HFFc6 (cell line): ENCODE measurements around the gene NR1D1. TPM values are rescaled to one million over a fixed set of nuclear protein-coding genes. Genes with fewer than 3 reads are reported as not detected.

ENCODE experiments used
- DNase-seq: peaks from one replicate; pipeline ENCODE4 v3.0.0-alpha.2; 2018
- H3K27ac Mint-ChIP-seq: 2 replicates; pipeline ENCODE4 v1.8.0; 2020; ENCODE audit warnings: mild to moderate bottlenecking, mixed read lengths
- H3K27me3 Mint-ChIP-seq: 2 replicates; pipeline ENCODE4 v1.8.0; 2021; ENCODE audit warnings: mild to moderate bottlenecking, moderate library complexity, mixed read lengths; ENCODE audit not compliant: insufficient read depth
- H3K36me3 Mint-ChIP-seq: 2 replicates; pipeline ENCODE4 v1.8.0; 2021; ENCODE audit warnings: low read depth, mixed read lengths
- H3K4me1 Mint-ChIP-seq: 2 replicates; pipeline ENCODE4 v1.8.0; 2020; ENCODE audit warnings: low read depth, mixed read lengths
- H3K4me3 Mint-ChIP-seq: 2 replicates; pipeline ENCODE4 v1.8.0; 2020; ENCODE audit warnings: mild to moderate bottlenecking, moderate library complexity, mixed read lengths
- H3K9me3 Mint-ChIP-seq: 2 replicates; pipeline ENCODE4 v1.8.0; 2020; ENCODE audit warnings: mild to moderate bottlenecking, mixed read lengths
- CTCF ChIP-seq: fragments of 200-600 bp; sonication (generic); IDR thresholded peaks from 2 replicates; pipeline ENCODE4 v1.5.0; 2021; ENCODE audit warnings: antibody characterized with exemption, mild to moderate bottlenecking
- total RNA-seq, 6 experiments: library from RNA; stranded (reverse); fragmentation: NEBNext Ultra II Directional; extraction: Animal tissue kit (Norgen Biotek cat#: 25700); gene quantifications; 2 replicates in 1 of 6; 3 replicates in 5 of 6; pipeline ENCODE4 v1.2.3, GENCODE V29; 2021

Gene NR1D1
- total RNA-seq, 6 experiments from 2014 or later: 11.2 to 15.8 (median 15.1) TPM

- peaks cover 21% of the 10 kb centered on the region for H3K4me1 Mint-ChIP-seq
- H3K27ac Mint-ChIP-seq: 0 out of 2 replicates have a peak overlapping the region, but pooled peaks have one; percentile 4
- peaks cover 18% of the 10 kb centered on the region; the same call in 1 of the 2 replicates for H3K36me3 Mint-ChIP-seq
These were observed 11.1 kb downstream of the NR1D1 start for GRCh38 chr17:40089077-40089895.

GRCh38 chr17:40087903-40088718 lies 12.3 kb downstream of the NR1D1 start:
- TF ChIP-seq CTCF: no peak
- no peak overlapping the region for H3K27ac Mint-ChIP-seq
- 0 out of 2 replicates have a peak, but pooled peaks cover 9% of the 10 kb centered on the region for H3K4me1 Mint-ChIP-seq
- H3K27me3 Mint-ChIP-seq: peaks cover 3% of the 10 kb centered on the region
- no peaks in the 10 kb centered on the region for H3K9me3 Mint-ChIP-seq
- H3K4me3 Mint-ChIP-seq: no peak overlapping the region
- no peak for DNase-seq
- H3K36me3 Mint-ChIP-seq: peaks cover 16% of the 10 kb centered on the region; the same call in 1 of the 2 replicates

More at GRCh38 chr17:40089077-40089895, 11.1 kb downstream of the NR1D1 start:
- DNase-seq: no peak
- Mint-ChIP-seq H3K27me3 (peaks cover 1% of the 10 kb centered on the region; the same call in 1 of the 2 replicates), H3K4me3 (no peak overlapping the region), H3K9me3 (no peaks in the 10 kb centered on the region)
- no peak for TF ChIP-seq CTCF

- DNase-seq: no peak
- H3K27ac Mint-ChIP-seq: no peak overlapping the region
- peaks cover 3% of the 10 kb centered on the region for H3K27me3 Mint-ChIP-seq
- H3K4me1 Mint-ChIP-seq: no peaks in the 10 kb centered on the region
- H3K4me3 Mint-ChIP-seq: no peak overlapping the region
- no peaks in the 10 kb centered on the region for H3K9me3 Mint-ChIP-seq
- H3K36me3 Mint-ChIP-seq: peaks cover 16% of the 10 kb centered on the region; the same call in 1 of the 2 replicates
- TF ChIP-seq CTCF: no peak
These were observed 13.2 kb downstream of the NR1D1 start for GRCh38 chr17:40087049-40087794.

GRCh38 chr17:40086150-40087044 lies 14.0 kb downstream of the NR1D1 start:
- peaks cover 3% of the 10 kb centered on the region for H3K27me3 Mint-ChIP-seq
- no peak overlapping the region for H3K4me3 Mint-ChIP-seq
- H3K36me3 Mint-ChIP-seq: peaks cover 16% of the 10 kb centered on the region; the same call in 1 of the 2 replicates
- H3K4me1 Mint-ChIP-seq: no peaks in the 10 kb centered on the region
- H3K27ac Mint-ChIP-seq: no peak overlapping the region; the same call in 1 of the 2 replicates
- TF ChIP-seq CTCF: peak; percentile 86
- DNase-seq: no peak
- H3K9me3 Mint-ChIP-seq: no peaks in the 10 kb centered on the region
